H1 (cell line): ENCODE measurements around the gene ZNF654. TPM values are rescaled to one million over a fixed set of nuclear protein-coding genes. Genes with fewer than 3 reads are reported as not detected.

Source experiments
- polyA plus RNA-seq, 7 experiments: library from polyadenylated mRNA; depleted of rRNA in 3 of 7; stranded (reverse) in 5 of 7; unstranded in 2 of 7; fragments of >200 nt in 5 of 7; fragments of 200-250 nt in 2 of 7; gene quantifications; 1 replicate in 5 of 7; 2 replicates in 1 of 7; 4 replicates in 1 of 7; pipeline versions ENCODE4 v1.2.1 to v1.2.3, GENCODE V29; 2011 to 2013; ENCODE audit warnings: missing spikeins in 2 of 7, mixed read lengths in 2 of 7
- total RNA-seq: library from RNA; stranded (reverse); fragmentation: NEBNext Ultra II Directional; extraction: Animal tissue kit (Norgen Biotek cat#: 25700); gene quantifications from 2 replicates; pipeline ENCODE4 v1.2.1, GENCODE V29; 2021
- TF ChIP-seq, protein P1 (sequence below): fragments of 300-600 bp; sonication (generic); IDR thresholded peaks from 2 replicates; pipeline ENCODE4 v1.7.1; 2012; ENCODE audit warnings: low read length, moderate library complexity, mild to moderate bottlenecking, inconsistent platforms; ENCODE audit not compliant: insufficient replicate concordance

Gene ZNF654
- total and polyA plus RNA-seq, 2 of the 8 experiments (the other 6 are each of a cell fraction or from before 2014, with no cell fraction given): 0.47 to 5.3 TPM

DNA sequence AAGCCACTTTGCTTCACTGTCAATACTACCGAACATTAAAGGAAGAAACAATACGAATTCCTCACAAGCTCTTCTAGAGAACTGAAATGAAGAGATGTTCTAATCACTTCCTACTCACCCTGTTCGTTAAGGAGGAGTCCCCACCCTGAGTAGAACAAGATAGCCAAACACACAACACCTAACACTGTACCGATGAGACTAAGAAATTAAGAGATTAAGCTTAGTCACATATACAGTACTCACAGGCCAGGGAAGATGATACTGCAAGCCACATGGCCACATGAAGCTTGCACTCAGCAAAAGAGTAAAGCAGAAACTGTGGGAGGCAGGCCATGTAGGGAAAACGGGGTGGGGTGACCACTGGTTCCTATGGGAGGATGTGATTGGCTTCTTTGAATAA lies 48.2 kb upstream of the ZNF654 start (continued):
- TF ChIP-seq, protein P1, sequence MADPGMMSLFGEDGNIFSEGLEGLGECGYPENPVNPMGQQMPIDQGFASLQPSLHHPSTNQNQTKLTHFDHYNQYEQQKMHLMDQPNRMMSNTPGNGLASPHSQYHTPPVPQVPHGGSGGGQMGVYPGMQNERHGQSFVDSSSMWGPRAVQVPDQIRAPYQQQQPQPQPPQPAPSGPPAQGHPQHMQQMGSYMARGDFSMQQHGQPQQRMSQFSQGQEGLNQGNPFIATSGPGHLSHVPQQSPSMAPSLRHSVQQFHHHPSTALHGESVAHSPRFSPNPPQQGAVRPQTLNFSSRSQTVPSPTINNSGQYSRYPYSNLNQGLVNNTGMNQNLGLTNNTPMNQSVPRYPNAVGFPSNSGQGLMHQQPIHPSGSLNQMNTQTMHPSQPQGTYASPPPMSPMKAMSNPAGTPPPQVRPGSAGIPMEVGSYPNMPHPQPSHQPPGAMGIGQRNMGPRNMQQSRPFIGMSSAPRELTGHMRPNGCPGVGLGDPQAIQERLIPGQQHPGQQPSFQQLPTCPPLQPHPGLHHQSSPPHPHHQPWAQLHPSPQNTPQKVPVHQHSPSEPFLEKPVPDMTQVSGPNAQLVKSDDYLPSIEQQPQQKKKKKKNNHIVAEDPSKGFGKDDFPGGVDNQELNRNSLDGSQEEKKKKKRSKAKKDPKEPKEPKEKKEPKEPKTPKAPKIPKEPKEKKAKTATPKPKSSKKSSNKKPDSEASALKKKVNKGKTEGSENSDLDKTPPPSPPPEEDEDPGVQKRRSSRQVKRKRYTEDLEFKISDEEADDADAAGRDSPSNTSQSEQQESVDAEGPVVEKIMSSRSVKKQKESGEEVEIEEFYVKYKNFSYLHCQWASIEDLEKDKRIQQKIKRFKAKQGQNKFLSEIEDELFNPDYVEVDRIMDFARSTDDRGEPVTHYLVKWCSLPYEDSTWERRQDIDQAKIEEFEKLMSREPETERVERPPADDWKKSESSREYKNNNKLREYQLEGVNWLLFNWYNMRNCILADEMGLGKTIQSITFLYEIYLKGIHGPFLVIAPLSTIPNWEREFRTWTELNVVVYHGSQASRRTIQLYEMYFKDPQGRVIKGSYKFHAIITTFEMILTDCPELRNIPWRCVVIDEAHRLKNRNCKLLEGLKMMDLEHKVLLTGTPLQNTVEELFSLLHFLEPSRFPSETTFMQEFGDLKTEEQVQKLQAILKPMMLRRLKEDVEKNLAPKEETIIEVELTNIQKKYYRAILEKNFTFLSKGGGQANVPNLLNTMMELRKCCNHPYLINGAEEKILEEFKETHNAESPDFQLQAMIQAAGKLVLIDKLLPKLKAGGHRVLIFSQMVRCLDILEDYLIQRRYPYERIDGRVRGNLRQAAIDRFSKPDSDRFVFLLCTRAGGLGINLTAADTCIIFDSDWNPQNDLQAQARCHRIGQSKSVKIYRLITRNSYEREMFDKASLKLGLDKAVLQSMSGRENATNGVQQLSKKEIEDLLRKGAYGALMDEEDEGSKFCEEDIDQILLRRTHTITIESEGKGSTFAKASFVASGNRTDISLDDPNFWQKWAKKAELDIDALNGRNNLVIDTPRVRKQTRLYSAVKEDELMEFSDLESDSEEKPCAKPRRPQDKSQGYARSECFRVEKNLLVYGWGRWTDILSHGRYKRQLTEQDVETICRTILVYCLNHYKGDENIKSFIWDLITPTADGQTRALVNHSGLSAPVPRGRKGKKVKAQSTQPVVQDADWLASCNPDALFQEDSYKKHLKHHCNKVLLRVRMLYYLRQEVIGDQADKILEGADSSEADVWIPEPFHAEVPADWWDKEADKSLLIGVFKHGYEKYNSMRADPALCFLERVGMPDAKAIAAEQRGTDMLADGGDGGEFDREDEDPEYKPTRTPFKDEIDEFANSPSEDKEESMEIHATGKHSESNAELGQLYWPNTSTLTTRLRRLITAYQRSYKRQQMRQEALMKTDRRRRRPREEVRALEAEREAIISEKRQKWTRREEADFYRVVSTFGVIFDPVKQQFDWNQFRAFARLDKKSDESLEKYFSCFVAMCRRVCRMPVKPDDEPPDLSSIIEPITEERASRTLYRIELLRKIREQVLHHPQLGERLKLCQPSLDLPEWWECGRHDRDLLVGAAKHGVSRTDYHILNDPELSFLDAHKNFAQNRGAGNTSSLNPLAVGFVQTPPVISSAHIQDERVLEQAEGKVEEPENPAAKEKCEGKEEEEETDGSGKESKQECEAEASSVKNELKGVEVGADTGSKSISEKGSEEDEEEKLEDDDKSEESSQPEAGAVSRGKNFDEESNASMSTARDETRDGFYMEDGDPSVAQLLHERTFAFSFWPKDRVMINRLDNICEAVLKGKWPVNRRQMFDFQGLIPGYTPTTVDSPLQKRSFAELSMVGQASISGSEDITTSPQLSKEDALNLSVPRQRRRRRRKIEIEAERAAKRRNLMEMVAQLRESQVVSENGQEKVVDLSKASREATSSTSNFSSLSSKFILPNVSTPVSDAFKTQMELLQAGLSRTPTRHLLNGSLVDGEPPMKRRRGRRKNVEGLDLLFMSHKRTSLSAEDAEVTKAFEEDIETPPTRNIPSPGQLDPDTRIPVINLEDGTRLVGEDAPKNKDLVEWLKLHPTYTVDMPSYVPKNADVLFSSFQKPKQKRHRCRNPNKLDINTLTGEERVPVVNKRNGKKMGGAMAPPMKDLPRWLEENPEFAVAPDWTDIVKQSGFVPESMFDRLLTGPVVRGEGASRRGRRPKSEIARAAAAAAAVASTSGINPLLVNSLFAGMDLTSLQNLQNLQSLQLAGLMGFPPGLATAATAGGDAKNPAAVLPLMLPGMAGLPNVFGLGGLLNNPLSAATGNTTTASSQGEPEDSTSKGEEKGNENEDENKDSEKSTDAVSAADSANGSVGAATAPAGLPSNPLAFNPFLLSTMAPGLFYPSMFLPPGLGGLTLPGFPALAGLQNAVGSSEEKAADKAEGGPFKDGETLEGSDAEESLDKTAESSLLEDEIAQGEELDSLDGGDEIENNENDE: no peak
